ENCODE data around the gene NAP1L1.
"Not testable (repeated sequence)": the region's sequence is repeated elsewhere in the genome, so short reads cannot be mapped to it uniquely, and the experiment has no call there.

Gene NAP1L1

DNA sequence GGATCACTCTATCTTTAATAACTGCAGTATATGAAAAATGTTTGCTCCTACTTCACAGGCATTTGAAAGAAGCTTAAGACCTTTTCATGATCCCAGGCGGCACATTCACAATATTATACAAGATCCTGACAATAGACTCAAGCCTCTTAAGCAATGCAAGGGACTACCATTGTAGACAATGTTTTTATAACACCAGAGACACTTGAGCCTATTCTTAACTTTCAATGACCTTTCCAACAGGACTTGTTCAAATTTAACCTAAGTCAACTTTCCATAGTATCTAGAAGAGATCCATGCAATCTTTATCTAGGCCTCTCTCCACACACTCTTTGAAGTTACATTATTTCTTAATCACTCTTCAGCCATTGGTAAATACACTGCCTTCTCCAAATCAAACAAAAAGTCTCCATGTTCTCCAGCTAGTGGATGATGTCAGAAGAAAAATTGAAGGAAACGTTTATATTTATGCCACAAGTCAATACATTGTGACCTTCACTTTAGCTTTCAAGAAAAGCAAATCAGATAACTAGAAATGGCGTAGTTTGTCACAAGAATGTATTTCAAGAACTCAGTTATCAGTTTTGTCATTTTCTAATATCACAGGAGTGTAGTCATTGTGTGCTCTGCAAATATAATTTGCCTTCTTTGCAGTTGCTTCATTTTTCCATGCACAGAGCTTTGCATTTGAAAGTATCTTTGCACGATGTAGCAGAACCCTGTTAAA, 94.1 kb downstream of the NAP1L1 start:
- Histone ChIP-seq H3K4me3 (ENCODE audit: low read depth in 1 of 2, low read length in 2 of 2) (no peak overlapping the region), H3K4me2 (ENCODE audit: insufficient read depth, low read length) (no peak overlapping the region), H3K9me3 (ENCODE audit: insufficient read depth, low read length, severe bottlenecking) (no peaks in the 10 kb centered on the region), H2AFZ (ENCODE audit: low read depth, low read length) (no peak overlapping the region), H3K36me3 (ENCODE audit: insufficient read depth, low read length) (no peaks in the 10 kb centered on the region), H4K20me1 (ENCODE audit: insufficient read depth, low read length) (no peaks in the 10 kb centered on the region), H3K27me3 (ENCODE audit: insufficient read depth, low read length, poor library complexity) (no peaks in the 10 kb centered on the region), H3K9ac (ENCODE audit: low read depth, low read length) (no peak overlapping the region), H3K27ac (ENCODE audit: low read length) (no peak overlapping the region), H3K79me2 (ENCODE audit: insufficient read depth, low read length) (no peaks in the 10 kb centered on the region), H3K4me1 (ENCODE audit: insufficient read depth, low read length) (no peaks in the 10 kb centered on the region)
- ATAC-seq (ENCODE audit: insufficient read depth, low read depth): no peak
- TF ChIP-seq, protein P1, sequence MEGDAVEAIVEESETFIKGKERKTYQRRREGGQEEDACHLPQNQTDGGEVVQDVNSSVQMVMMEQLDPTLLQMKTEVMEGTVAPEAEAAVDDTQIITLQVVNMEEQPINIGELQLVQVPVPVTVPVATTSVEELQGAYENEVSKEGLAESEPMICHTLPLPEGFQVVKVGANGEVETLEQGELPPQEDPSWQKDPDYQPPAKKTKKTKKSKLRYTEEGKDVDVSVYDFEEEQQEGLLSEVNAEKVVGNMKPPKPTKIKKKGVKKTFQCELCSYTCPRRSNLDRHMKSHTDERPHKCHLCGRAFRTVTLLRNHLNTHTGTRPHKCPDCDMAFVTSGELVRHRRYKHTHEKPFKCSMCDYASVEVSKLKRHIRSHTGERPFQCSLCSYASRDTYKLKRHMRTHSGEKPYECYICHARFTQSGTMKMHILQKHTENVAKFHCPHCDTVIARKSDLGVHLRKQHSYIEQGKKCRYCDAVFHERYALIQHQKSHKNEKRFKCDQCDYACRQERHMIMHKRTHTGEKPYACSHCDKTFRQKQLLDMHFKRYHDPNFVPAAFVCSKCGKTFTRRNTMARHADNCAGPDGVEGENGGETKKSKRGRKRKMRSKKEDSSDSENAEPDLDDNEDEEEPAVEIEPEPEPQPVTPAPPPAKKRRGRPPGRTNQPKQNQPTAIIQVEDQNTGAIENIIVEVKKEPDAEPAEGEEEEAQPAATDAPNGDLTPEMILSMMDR (IDR thresholded peaks at IDR 0.05; ENCODE audit: borderline replicate concordance, extremely low read depth, low read length, poor library complexity, severe bottlenecking): no peak
- TF ChIP-seq EZH2 (IDR thresholded peaks at IDR 0.05; ENCODE audit: borderline replicate concordance, low read depth, low read length, severe bottlenecking): no peak
- no peak for DNase-seq

DNA sequence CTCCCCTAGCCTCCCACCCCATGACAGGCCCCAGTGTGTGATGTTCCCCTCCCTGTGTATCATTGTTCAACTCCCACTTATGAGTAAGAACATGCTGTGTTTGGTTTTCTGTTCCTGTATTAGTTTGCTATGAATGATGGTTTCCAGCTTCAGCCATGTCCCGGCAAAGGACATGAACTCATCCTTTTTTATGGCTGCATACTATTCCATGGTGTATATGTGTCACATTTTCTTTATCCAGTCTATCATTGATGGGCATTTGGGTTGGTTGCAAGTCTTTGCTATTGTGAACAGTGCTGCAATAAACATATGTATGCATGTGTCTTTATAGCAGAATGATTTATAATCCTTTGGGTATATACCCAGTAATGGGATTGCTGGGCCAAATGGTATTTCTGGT, 96.8 kb downstream of the NAP1L1 start:
- DNase-seq; H3K27ac ChIP-seq (ENCODE audit: low read length); ATAC-seq (ENCODE audit: insufficient read depth, low read depth); H3K9me3 ChIP-seq (ENCODE audit: insufficient read depth, low read length, severe bottlenecking); H3K9ac ChIP-seq (ENCODE audit: low read depth, low read length); H3K27me3 ChIP-seq (ENCODE audit: insufficient read depth, low read length, poor library complexity); H3K4me2 ChIP-seq (ENCODE audit: insufficient read depth, low read length); H3K79me2 ChIP-seq (ENCODE audit: insufficient read depth, low read length); H4K20me1 ChIP-seq (ENCODE audit: insufficient read depth, low read length); H3K4me1 ChIP-seq (ENCODE audit: insufficient read depth, low read length); H3K4me3 ChIP-seq (ENCODE audit: low read depth in 1 of 2, low read length in 2 of 2); H3K36me3 ChIP-seq (ENCODE audit: insufficient read depth, low read length); H2AFZ ChIP-seq (ENCODE audit: low read depth, low read length): not testable (repeated sequence)
